ENCODE data around the gene ENPP4. TPM values are rescaled to one million over a fixed set of nuclear protein-coding genes. Genes with fewer than 3 reads are reported as not detected.

Gene ENPP4
- polyA plus RNA-seq, 1 donor from 2014 or later: 24.0 TPM

DNA sequence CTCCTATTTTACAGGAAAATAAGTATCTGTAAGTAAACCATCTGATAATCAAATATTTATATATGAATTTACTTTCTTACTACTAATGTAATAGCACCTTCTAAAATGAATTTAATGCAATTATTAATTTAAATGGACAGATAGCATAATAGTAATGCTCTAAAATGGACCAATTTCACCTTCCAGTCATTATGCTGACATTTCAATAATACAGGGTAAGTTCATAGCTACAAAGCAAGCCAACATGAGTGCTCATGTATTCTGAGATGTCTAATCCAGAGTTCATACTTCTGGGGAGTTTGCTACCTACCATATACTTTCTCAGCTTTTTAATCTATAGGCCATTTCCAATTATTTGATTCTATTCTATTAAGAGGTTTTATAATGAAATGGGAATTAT is 29.4 kb downstream of the ENPP4 start:
- Histone ChIP-seq H3K9me2 (ENCODE audit: insufficient read depth, low read length) (no peaks in the 10 kb centered on the region), H3K36me3 (ENCODE audit: insufficient read depth, low read length) (no peaks in the 10 kb centered on the region), H3K27me3 (ENCODE audit: insufficient read depth, low read depth, low read length) (no peaks in the 10 kb centered on the region), H3K79me2 (replicated peaks; ENCODE audit: insufficient read depth, low read length) (no peaks in the 10 kb centered on the region), H3K27ac (ENCODE audit: low read length) (no peak overlapping the region), H3K9me3 (ENCODE audit: low read length) (no peaks in the 10 kb centered on the region), H2AFZ (ENCODE audit: low read depth, low read length) (no peak overlapping the region), H4K20me1 (ENCODE audit: insufficient read depth) (no peaks in the 10 kb centered on the region), H3K4me3 (ENCODE audit: low read length) (no peak overlapping the region), H3K4me2 (ENCODE audit: low read length) (no peak overlapping the region), H3F3A (ENCODE audit: insufficient read depth, low read length, poor library complexity, severe bottlenecking) (no peaks in the 10 kb centered on the region), H3K9ac (ENCODE audit: low read length) (no peak overlapping the region)
- TF ChIP-seq EP300 (conservative IDR thresholded peaks at IDR 0.05; ENCODE audit: poor library complexity, severe bottlenecking) (no peak), SMC3 (conservative IDR thresholded peaks at IDR 0.05; ENCODE audit: poor library complexity) (no peak), RAD21 (conservative IDR thresholded peaks at IDR 0.05) (no peak), POLR2AphosphoS5 (IDR thresholded peaks at IDR 0.05) (no peak), EZH2 (IDR thresholded peaks at IDR 0.05; ENCODE audit: borderline replicate concordance, insufficient read depth, low read length, poor library complexity, severe bottlenecking) (no peak), TAF1 (IDR thresholded peaks at IDR 0.05; ENCODE audit: low read depth) (no peak), MXI1 (conservative IDR thresholded peaks at IDR 0.05; ENCODE audit: poor library complexity, severe bottlenecking) (no peak)
- TF ChIP-seq, protein P1, sequence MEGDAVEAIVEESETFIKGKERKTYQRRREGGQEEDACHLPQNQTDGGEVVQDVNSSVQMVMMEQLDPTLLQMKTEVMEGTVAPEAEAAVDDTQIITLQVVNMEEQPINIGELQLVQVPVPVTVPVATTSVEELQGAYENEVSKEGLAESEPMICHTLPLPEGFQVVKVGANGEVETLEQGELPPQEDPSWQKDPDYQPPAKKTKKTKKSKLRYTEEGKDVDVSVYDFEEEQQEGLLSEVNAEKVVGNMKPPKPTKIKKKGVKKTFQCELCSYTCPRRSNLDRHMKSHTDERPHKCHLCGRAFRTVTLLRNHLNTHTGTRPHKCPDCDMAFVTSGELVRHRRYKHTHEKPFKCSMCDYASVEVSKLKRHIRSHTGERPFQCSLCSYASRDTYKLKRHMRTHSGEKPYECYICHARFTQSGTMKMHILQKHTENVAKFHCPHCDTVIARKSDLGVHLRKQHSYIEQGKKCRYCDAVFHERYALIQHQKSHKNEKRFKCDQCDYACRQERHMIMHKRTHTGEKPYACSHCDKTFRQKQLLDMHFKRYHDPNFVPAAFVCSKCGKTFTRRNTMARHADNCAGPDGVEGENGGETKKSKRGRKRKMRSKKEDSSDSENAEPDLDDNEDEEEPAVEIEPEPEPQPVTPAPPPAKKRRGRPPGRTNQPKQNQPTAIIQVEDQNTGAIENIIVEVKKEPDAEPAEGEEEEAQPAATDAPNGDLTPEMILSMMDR (IDR thresholded peaks at IDR 0.05; ENCODE audit: poor library complexity, severe bottlenecking): no peak
- TF ChIP-seq, protein P2, sequence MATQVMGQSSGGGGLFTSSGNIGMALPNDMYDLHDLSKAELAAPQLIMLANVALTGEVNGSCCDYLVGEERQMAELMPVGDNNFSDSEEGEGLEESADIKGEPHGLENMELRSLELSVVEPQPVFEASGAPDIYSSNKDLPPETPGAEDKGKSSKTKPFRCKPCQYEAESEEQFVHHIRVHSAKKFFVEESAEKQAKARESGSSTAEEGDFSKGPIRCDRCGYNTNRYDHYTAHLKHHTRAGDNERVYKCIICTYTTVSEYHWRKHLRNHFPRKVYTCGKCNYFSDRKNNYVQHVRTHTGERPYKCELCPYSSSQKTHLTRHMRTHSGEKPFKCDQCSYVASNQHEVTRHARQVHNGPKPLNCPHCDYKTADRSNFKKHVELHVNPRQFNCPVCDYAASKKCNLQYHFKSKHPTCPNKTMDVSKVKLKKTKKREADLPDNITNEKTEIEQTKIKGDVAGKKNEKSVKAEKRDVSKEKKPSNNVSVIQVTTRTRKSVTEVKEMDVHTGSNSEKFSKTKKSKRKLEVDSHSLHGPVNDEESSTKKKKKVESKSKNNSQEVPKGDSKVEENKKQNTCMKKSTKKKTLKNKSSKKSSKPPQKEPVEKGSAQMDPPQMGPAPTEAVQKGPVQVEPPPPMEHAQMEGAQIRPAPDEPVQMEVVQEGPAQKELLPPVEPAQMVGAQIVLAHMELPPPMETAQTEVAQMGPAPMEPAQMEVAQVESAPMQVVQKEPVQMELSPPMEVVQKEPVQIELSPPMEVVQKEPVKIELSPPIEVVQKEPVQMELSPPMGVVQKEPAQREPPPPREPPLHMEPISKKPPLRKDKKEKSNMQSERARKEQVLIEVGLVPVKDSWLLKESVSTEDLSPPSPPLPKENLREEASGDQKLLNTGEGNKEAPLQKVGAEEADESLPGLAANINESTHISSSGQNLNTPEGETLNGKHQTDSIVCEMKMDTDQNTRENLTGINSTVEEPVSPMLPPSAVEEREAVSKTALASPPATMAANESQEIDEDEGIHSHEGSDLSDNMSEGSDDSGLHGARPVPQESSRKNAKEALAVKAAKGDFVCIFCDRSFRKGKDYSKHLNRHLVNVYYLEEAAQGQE (IDR thresholded peaks at IDR 0.05; ENCODE audit: borderline replicate concordance): no peak

DNA sequence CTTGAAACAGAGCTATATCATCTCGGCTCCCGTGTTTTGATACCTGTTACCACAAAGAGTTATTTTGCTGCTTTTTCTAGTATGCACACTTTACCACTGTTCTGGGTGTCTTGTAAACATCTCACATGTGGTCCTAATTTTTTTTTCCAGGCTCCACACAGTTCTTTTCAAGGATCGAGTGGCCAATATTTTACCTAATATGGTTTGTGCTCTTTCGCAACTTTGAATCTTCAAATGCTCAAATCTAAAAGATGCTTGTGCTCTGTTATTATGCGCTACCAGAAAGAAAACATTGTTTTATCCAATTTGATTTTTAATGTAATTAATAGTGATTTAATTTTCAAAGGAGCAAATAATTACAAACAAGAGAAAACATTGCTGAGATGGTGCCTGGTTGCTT is 30.3 kb downstream of the ENPP4 start:
- Histone ChIP-seq H2AFZ (ENCODE audit: low read depth, low read length) (no peak overlapping the region), H3K9me3 (ENCODE audit: low read length) (no peaks in the 10 kb centered on the region), H3K79me2 (replicated peaks; ENCODE audit: insufficient read depth, low read length) (no peaks in the 10 kb centered on the region), H3K9me2 (ENCODE audit: insufficient read depth, low read length) (no peaks in the 10 kb centered on the region), H3K27ac (ENCODE audit: low read length) (no peak overlapping the region), H3K4me3 (ENCODE audit: low read length) (no peak overlapping the region), H3K27me3 (ENCODE audit: insufficient read depth, low read depth, low read length) (no peaks in the 10 kb centered on the region), H4K20me1 (ENCODE audit: insufficient read depth) (no peaks in the 10 kb centered on the region), H3K9ac (ENCODE audit: low read length) (no peak overlapping the region), H3K4me2 (ENCODE audit: low read length) (no peak overlapping the region), H3K36me3 (ENCODE audit: insufficient read depth, low read length) (no peaks in the 10 kb centered on the region), H3F3A (ENCODE audit: insufficient read depth, low read length, poor library complexity, severe bottlenecking) (no peaks in the 10 kb centered on the region)
- TF ChIP-seq RAD21 (conservative IDR thresholded peaks at IDR 0.05): no peak
- TF ChIP-seq TAF1 (IDR thresholded peaks at IDR 0.05; ENCODE audit: low read depth): no peak
- no peak for TF ChIP-seq MXI1 (conservative IDR thresholded peaks at IDR 0.05; ENCODE audit: poor library complexity, severe bottlenecking)
- TF ChIP-seq POLR2AphosphoS5 (IDR thresholded peaks at IDR 0.05): no peak
- TF ChIP-seq EZH2 (IDR thresholded peaks at IDR 0.05; ENCODE audit: borderline replicate concordance, insufficient read depth, low read length, poor library complexity, severe bottlenecking): no peak
- TF ChIP-seq EP300 (conservative IDR thresholded peaks at IDR 0.05; ENCODE audit: poor library complexity, severe bottlenecking): no peak
- TF ChIP-seq, protein P1 (IDR thresholded peaks at IDR 0.05; ENCODE audit: poor library complexity, severe bottlenecking): no peak
- TF ChIP-seq, protein P2 (IDR thresholded peaks at IDR 0.05; ENCODE audit: borderline replicate concordance): no peak
- no peak for TF ChIP-seq SMC3 (conservative IDR thresholded peaks at IDR 0.05; ENCODE audit: poor library complexity)

All from neural cell (in vitro differentiated cells).